ENCODE data around the gene INF2.

DNA sequence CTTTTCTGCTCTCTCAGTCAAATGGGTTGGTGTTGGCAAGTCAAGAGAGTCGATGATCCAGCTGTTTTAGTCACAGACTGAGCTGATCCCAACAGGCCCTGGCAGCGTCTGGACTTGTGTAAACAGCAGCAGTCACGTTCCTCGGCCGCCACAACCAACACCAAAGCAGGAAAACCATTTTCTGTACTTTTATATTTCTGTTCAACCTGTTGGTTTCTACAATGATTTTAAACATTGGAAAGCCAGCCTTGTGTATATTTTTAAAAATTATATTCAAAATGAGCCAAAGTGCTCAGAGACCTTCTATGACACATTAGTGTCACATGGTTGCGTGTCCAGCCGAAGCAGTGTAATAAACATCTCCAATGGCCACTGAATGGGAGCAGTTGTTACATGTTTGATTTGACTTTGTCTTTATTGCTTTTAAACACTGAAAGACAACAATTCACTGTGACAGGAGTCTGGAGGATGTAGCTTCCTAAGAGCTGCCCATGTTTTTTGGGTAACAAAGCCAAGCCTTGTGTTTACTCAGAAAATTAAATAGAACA lies 57.6 kb downstream of the INF2 start:
- TF ChIP-seq POLR2A (IDR thresholded peaks at IDR 0.05) (no peak), POLR2AphosphoS5 (IDR thresholded peaks at IDR 0.05) (no peak)

Data from transverse colon (tissue), 3 donors.